Measurements from ENCODE around the gene WDR55.

GRCh38 chr5:140710899-140711552, 46.3 kb downstream of the WDR55 start:
- TF ChIP-seq POLR2AphosphoS5 (IDR thresholded peaks at IDR 0.05; ENCODE audit: low read depth) (no peak), CTCF (conservative IDR thresholded peaks at IDR 0.05; ENCODE audit: low read depth in 2 of 2) (no peak), ZNF462 (CRISPR knock-in tag; IDR thresholded peaks at IDR 0.05) (no peak), EZH2 (IDR thresholded peaks at IDR 0.05; ENCODE audit: low read depth, unreplicated experiment) (no peak), REST (IDR thresholded peaks at IDR 0.05; ENCODE audit: unreplicated experiment) (peak; percentile 62), EZH2phosphoT487 (IDR thresholded peaks at IDR 0.05; ENCODE audit: unreplicated experiment) (no peak)
